Dedifferentiated amniotic fluid mesenchymal stem cell (primary cell): ENCODE data around the gene METAP1D.
"Not testable (repeated sequence)": the region's sequence is repeated elsewhere in the genome, so short reads cannot be mapped to it uniquely, and the experiment has no call there.

Experiments used
- DNase-seq: peaks from one replicate; pipeline ENCODE4 v3.0.0-alpha.2; 2016; ENCODE audit errors: extremely low spot score

The METAP1D gene

GRCh38 chr2:171997031-171997430 lies 2.7 kb upstream of the METAP1D start:
- not testable (repeated sequence) for DNase-seq

GRCh38 chr2:171999161-171999560 lies 592 bp upstream of the METAP1D start:
- DNase-seq = no peak

GRCh38 chr2:172000696-172001361 lies 1.1 kb downstream of the METAP1D start:
- DNase-seq = no peak

GRCh38 chr2:172007372-172007771 lies 7.6 kb downstream of the METAP1D start:
- no peak for DNase-seq

- DNase-seq = no peak
These were observed 10.1 kb downstream of the METAP1D start for GRCh38 chr2:172009823-172010222.

- no peak for DNase-seq
These were observed 12.2 kb downstream of the METAP1D start for GRCh38 chr2:172011812-172012575.

GRCh38 chr2:172012677-172013391 lies 13.1 kb downstream of the METAP1D start:
- DNase-seq = no peak

GRCh38 chr2:172013396-172013795 lies 13.6 kb downstream of the METAP1D start:
- DNase-seq = no peak

GRCh38 chr2:172021074-172021931 lies 21.6 kb downstream of the METAP1D start:
- no peak for DNase-seq

GRCh38 chr2:172021955-172022354 lies 22.2 kb downstream of the METAP1D start:
- peak; percentile 41 for DNase-seq

GRCh38 chr2:172031536-172031935 lies 31.8 kb downstream of the METAP1D start:
- DNase-seq = no peak

- no peak for DNase-seq
These were observed 38.4 kb downstream of the METAP1D start for GRCh38 chr2:172038121-172038520.

GRCh38 chr2:172038604-172039003 lies 38.9 kb downstream of the METAP1D start:
- DNase-seq = peak; percentile 81

GRCh38 chr2:172039011-172039704 lies 39.4 kb downstream of the METAP1D start:
- no peak for DNase-seq

GRCh38 chr2:172040311-172040710 lies 40.6 kb downstream of the METAP1D start:
- no peak for DNase-seq

- DNase-seq = peak; percentile 16
These were observed 46.4 kb downstream of the METAP1D start for GRCh38 chr2:172046080-172046678.

GRCh38 chr2:172046866-172047565 lies 47.3 kb downstream of the METAP1D start:
- no peak for DNase-seq

GRCh38 chr2:172047566-172048507 lies 48.1 kb downstream of the METAP1D start:
- peak; percentile 13 for DNase-seq
